ENCODE measurements around the gene RPL10. TPM values are rescaled to one million over a fixed set of nuclear protein-coding genes. Genes with fewer than 3 reads are reported as not detected.
"Not testable (repeated sequence)": the region's sequence is repeated elsewhere in the genome, so short reads cannot be mapped to it uniquely, and the experiment has no call there.

RPL10 gene
- total RNA-seq, 1 experiment from 2014 or later = 2,883 TPM

DNA sequence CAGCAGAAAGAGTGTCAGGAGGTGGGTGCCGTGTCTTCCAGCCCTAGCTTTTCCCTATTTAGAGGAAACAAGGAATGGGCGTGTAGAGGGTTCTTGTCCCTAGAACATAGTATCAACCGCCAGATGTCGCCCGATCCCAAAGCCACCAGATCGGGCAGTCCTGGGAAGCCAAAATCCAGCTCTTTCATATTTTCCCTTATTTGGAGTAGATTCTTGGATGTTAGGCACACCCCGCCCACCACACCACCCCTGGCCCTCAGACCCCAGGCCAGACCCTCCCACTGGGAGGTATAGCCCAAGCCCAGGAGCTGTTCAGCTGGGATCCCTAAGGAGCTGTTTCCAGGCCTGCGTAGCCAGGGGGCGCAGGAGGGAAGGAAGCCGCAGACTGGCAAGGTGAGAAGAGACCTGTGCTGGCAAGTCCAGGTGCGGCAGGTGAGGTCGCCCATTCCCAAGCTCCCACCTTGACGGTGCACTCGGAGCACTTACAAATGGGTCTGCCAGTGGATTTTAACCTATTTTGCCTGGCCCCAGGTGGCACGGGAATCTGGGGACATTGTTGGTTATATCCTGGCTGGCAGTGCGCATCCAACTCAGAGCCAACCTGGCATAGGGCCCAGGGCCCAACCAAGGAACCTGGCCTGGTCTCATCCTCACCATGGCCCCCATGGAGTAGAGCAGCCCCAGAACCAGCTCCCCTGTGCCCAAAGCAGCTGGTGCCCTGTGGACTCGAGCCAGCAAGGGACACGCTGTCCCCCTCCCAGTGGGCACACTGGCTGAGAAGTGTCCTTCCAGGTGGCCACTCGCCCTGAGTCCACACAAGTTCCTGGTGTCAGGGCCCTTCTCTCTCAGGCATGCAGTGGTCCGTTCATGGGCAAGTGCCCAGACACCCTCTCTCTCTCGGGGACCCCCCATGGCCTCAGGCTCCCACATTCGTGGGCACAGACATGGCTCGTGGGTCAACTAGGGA lies 24.6 kb upstream of the RPL10 start:
- in situ Hi-C loops (cut with HindIII; ENCODE audit: low sequenced_read_pairs) = no loop called here
- DNase-seq (ENCODE audit: low spot score) = peak; percentile 84

DNA sequence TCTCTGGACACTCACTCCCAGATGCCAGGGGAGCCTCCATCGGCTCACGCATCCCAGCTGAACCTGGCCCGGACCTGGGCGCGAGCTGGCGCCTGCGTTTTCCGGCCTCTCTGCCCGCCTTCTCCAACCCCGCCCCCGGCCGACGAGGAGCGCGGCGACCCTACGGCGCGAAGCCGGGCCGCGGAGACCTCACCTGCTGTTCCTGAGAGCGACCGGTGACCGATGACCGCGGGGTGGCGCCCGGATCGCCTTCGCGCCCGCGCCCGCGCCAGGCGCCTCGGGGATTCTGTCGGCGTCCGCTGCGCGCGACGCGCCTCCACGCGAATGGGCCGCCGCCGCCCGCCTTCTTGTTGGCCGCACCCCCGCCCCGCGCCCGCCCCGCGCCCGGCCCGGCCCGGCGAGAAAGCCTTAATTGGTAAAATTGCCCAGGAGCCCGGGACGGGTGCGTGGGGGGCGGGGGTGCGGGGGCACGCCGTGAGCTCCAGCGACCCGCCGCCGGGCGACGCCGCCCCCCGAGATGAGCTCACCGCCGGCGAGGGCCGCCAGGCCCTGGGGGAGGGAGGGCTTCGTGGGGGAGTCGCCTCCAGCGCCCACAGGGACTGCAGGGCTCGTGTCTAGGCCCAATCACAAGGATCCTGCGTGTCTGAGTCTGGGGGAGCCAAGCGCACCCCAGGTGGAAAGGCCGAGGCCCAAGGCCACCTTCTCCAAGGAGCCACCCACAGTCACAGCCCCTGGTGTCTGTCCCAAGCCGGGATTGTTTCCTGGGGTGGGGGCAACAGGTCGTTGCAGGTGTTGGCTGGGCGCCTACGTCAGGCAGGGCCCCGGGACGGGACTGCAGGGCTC lies 23.6 kb upstream of the RPL10 start, which contains the start of gene FLNA:
FLNA (minus strand) TSS at position 322 of the 843 bp plus-strand sequence. CDS start 3,389 bp downstream, outside the sequence.
- DNase-seq (ENCODE audit: low spot score) = no peak
- in situ Hi-C loops (cut with HindIII; ENCODE audit: low sequenced_read_pairs) = no loop called here

DNA sequence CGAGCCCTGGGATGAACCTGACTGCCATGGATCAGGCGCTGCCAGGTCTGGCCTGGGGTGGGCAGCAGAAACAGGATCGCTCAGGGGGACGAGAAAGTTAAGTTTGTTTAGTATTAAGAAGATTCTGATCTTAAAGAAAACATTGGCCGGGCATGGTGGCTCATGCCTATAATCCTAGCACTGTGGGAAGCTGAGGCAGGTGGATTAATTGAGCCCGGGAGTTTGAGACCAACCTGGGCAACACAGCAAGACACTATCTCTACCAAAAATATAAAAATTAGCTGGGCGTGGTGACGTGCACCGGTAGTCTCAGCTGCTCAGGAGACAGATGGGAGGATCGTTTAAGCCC lies 23.0 kb upstream of the RPL10 start:
- DNase-seq (ENCODE audit: low spot score) = no peak
- in situ Hi-C loops (cut with HindIII; ENCODE audit: low sequenced_read_pairs) = no loop called here

DNA sequence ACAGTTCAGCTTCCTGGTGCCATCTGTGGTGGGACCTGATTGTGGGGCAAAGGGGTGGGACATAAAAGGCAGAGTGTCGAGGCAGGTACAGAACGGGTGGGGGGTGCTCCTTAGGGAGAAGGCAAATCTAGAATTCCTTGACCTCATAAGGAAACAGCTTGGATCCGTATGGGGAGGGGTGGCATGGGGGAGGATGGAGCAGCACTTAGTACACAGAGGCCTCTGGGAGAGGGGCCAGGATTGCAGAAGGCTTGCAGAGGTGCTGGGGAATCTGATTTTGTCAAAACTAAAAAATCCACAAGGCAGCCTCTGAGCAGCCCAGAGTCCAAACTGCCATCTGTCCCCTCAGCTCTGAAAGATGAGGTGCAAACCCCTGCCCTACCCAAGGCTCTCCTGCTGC lies 21.4 kb upstream of the RPL10 start:
- DNase-seq (ENCODE audit: low spot score) = no peak
- in situ Hi-C loops (cut with HindIII; ENCODE audit: low sequenced_read_pairs) = no loop called here

DNA sequence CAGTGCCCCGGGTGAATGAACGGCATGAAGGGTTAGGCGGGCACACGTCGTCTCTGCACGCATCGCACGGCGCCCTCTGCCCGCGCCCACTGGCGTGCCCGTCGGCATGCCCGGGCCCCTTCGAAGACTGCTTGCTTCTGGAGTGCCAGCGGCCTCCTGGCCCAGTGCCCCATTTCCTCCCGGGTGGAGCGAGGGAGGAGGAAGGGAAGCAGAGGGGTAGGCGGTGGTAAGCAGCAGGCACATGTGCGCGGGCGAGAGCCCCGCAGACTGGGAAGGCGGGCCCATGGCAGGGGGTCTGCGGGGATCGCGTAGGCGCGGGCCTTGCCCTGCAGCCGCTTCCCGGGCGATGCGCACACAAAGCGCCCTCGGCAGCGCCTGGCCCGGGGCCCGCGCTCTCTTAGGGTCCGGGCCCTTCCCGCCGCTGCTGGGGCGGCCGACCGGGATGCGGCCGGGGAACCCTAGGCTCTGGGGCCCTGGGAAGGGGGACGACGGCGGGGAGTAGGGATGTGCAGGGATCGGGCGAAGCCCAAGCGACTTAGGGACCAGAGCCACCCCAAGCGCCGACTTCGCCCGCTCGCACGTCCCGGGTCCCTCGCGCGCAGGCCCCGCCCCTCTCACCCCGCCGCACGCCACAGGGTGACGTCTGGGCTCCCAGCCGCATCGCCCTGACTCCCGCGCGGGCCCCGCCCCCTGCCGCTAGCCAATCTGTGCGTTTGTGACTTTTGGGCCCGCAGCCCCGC lies 19.9 kb upstream of the RPL10 start:
- no peak for DNase-seq (ENCODE audit: low spot score)
- in situ Hi-C loops (cut with HindIII; ENCODE audit: low sequenced_read_pairs) = no loop called here

DNA sequence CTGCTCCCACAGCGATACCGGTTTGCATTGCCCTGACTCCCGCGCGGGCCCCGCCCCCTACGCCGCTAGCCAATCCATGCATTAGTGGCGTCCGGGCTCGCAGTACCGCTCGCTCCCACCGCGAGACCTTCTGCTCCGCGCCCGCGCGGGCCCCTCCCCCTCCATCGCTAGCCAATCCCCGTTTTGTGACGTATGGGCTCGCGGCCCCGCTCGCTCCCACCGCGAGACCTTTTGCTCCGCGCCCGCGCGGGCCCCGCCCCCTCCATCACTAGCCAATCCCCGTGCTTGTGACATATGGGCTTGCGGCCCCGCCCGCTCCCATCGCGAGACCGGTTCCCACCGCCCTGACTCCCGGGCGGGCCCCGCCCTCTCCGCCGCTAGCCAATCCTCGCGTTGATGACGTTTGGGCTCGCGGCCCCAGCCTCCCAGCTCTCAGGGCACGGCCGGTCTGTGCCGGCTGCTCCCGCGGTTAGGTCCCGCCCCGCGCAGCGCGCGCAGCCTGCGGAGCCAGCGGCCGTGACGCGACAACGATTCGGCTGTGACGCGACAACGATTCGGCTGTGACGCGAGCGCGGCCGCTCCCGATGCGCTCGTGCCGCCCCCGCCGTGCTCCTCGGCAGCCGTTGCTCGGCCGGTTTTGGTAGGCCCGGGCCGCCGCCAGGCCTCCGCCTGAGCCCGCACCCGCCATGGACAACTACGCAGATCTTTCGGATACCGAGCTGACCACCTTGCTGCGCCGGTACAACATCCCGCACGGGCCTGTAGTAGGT lies 19.2 kb upstream of the RPL10 start, which contains the start of gene EMD:
EMD (plus strand) TSS at position 497 of the 770 bp plus-strand sequence; CDS start at position 687, 190 bp downstream.
- in situ Hi-C loops (cut with HindIII; ENCODE audit: low sequenced_read_pairs) = no loop called here
- peak; percentile 96 for DNase-seq (ENCODE audit: low spot score)

DNA sequence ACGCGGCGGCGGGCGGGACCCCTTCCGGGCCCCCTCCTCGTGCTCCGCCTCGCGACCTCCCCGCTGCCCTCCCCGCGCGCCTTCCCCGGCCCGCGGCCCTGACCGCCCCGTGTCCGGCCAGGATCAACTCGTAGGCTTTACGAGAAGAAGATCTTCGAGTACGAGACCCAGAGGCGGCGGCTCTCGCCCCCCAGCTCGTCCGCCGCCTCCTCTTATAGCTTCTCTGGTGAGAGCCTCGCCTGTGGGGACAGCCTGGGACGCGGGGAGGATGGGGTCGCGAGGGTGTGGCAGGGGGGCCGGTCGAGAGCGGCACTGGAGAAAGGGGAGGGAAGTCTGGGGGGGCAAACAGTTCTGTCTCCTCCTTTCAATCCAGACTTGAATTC lies 18.6 kb upstream of the RPL10 start:
- DNase-seq (ENCODE audit: low spot score) = no peak
- in situ Hi-C loops (cut with HindIII; ENCODE audit: low sequenced_read_pairs) = no loop called here

DNA sequence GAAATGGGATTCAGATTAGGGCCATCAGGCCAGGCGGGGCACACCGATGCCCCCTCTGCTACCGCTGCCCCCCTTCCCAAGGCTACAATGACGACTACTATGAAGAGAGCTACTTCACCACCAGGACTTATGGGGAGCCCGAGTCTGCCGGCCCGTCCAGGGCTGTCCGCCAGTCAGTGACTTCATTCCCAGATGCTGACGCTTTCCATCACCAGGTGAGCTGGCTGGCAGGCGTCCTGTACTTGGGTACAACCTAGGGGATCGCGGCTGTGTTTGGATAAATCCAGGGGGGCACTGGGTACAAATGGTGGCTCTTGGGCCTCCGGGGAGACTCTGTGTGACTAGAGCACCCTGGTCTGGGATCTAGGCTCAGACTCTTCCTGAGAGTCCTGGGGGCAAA lies 18.0 kb upstream of the RPL10 start:
- in situ Hi-C loops (cut with HindIII; ENCODE audit: low sequenced_read_pairs) = no loop called here
- no peak for DNase-seq (ENCODE audit: low spot score)

DNA sequence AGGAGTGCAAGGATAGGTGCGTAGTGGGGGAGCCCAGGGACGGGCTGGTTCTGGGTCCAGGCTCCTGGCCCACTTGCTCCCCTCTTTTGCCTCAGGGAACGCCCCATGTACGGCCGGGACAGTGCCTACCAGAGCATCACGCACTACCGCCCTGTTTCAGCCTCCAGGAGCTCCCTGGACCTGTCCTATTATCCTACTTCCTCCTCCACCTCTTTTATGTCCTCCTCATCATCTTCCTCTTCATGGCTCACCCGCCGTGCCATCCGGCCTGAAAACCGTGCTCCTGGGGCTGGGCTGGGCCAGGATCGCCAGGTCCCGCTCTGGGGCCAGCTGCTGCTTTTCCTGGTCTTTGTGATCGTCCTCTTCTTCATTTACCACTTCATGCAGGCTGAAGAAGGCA lies 17.4 kb upstream of the RPL10 start:
- in situ Hi-C loops (cut with HindIII; ENCODE audit: low sequenced_read_pairs) = no loop called here
- no peak for DNase-seq (ENCODE audit: low spot score)

DNA sequence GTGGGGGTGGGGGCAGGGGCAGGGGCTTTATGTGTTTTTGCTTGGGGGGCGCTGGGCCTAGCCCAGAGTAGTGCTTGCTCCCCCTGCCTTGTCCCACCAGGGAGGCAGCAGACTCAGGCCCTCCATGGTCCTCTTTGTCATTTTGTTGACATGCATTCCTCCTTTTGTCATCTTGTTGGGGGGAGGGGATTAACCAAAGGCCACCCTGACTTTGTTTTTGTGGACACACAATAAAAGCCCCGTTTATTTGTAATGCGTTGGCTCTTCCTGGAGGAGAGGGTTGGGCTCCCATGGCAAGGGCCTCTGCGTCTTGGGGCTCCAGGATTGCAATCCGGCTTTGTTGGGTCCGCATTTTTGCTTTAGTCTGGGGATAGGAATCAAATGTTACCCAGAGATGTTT lies 16.9 kb upstream of the RPL10 start:
- DNase-seq (ENCODE audit: low spot score) = no peak
- in situ Hi-C loops (cut with HindIII; ENCODE audit: low sequenced_read_pairs) = no loop called here

DNA sequence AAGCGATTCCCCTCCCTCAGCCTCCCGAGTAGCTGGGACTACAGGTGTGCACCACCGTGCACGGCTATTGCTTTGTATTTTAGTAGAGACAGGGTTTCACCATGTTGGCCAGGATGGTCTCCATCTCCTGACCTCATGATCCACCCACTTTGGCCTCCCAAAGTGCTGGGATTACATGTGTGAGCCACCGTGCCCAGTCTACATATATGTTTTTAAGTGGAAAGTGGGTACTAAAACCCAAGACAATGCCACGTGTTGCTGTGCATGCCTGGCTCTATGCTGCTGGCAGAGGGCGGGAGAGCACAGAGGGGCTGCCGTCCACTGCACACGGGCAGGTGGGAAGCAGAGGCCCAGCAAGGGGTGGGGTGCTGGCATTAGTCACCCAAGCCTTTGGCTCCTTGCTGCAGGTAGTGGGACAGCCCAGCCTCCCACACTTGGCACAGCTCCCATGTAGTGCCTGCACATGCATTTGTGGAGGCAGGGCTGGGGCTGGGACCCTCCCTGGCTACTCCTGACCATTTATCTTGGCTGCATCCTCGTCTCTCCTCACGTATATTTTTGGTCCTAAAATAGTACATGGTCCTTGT lies 15.6 kb upstream of the RPL10 start:
- DNase-seq (ENCODE audit: low spot score) = no peak

DNA sequence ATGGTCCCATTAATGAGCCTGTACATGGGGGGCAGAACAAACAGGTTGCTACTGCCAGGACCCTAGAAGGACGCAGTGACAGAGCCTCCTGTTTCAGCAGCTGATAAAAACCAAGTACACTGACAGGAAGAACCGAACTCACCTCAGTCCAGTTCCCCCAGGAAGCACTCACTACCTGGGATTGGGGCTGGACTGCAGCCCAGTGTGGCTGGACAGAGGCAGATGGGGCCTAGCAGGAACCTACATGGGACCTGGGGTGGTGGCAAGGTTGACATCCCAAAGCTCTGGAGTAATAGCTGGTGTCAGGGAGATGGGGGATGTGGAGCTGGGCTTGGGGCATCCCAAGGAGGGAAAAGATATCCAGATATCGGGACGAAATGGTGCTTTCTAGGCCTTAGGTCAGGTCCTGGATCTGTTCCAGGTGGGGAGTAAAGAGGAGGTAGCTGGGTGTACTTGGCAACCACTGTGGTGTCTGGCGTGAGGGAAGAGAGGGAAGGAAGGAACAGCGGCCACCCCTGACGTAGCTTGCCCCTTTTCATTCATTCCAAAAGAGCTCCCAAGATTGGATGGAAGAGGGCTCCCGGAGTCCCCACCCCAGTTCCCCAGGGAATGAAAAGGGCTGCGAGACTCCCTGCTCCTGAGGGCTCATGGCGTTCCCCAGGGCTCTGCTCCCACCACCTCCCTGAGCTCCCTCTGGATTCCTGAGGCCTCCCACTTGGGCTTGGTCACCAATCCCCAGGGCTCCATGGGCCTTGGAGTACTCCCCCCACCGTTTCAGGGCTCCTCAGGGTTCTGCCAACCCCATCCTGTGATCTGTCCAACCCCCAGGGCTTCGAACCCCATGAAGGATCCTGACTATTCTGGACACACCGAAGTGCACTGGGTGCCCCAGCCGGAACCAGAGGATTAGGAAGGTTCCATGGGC lies 14.6 kb upstream of the RPL10 start:
- peak; percentile 8 for DNase-seq (ENCODE audit: low spot score)
- in situ Hi-C loops (cut with HindIII; ENCODE audit: low sequenced_read_pairs) = no loop called here

More for the DNA sequence above, 15.6 kb upstream of the RPL10 start:
- in situ Hi-C loops (cut with HindIII; ENCODE audit: low sequenced_read_pairs) = no loop called here

DNA sequence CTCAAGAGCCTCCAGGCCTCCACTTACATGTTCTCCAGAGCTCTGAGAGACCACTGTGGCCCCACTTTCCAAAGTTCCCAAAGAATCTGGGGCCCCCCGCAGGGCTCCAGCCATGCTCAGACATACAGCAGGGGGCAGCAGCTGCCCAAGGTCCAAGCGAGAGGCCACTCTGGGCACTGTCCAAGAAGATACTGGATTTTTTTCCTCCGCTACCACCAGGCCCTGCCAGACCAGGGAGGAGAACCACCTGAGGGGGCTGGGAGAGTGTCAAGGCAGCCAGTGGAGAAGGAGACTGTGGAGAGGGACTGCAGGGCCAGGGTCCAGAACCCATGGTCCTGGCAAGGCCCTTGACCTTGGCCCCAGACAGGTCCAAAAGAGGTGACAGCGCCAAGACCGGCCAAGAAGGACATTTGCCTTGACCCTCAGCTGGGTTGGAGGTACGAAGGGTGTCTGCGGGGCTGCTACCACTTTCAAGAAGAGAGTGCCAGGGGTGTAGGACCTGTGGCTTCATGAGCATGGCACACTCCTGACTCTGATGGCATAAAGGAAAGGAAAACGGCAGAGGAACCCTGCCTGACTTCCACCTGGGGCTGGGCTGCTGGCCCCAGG lies 13.8 kb upstream of the RPL10 start:
- peak; percentile 11 for DNase-seq (ENCODE audit: low spot score)
- in situ Hi-C loops (cut with HindIII; ENCODE audit: low sequenced_read_pairs) = no loop called here

DNA sequence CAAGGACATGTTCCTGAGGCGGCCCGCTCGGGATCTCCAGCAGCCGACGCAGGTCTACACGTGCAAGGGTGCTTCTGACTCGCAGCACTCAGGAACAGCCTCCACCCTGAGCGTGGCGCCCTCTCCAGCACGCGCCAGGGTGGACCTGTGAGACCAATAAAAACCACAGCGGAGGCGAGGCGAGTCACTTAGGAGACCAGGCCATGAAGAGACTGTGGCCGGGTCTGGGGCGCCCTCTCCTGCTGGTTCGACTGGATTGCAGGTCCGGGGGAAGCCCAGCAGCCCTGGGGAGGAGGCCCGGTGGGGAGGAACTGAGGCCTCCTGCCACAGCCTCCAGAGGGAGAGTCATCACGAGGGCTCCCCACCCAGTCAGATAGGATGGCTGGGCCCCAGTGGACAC lies 10.1 kb upstream of the RPL10 start:
- in situ Hi-C loops (cut with HindIII; ENCODE audit: low sequenced_read_pairs); DNase-seq (ENCODE audit: low spot score): not testable (repeated sequence)

DNA sequence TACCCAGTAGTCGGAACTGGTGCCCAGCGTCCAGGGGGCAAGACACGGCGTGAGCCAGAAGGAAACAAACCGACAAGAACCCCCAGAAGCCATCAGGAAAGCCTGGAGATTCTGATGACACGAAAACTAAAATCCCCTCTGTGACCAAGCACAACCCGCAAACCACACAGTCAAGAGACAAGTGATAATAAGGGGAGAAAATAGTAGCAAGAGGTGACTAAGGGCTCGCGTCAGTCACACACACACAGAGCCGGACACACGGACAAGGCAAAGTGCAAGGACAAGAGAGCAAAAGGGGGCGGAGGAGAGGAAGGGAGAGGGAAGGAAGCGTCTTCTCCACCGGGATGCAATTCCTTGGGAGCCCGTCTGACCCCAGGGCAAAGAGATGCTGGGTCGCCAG lies 9.5 kb upstream of the RPL10 start:
- in situ Hi-C loops (cut with HindIII; ENCODE audit: low sequenced_read_pairs) = not testable (repeated sequence)

DNA sequence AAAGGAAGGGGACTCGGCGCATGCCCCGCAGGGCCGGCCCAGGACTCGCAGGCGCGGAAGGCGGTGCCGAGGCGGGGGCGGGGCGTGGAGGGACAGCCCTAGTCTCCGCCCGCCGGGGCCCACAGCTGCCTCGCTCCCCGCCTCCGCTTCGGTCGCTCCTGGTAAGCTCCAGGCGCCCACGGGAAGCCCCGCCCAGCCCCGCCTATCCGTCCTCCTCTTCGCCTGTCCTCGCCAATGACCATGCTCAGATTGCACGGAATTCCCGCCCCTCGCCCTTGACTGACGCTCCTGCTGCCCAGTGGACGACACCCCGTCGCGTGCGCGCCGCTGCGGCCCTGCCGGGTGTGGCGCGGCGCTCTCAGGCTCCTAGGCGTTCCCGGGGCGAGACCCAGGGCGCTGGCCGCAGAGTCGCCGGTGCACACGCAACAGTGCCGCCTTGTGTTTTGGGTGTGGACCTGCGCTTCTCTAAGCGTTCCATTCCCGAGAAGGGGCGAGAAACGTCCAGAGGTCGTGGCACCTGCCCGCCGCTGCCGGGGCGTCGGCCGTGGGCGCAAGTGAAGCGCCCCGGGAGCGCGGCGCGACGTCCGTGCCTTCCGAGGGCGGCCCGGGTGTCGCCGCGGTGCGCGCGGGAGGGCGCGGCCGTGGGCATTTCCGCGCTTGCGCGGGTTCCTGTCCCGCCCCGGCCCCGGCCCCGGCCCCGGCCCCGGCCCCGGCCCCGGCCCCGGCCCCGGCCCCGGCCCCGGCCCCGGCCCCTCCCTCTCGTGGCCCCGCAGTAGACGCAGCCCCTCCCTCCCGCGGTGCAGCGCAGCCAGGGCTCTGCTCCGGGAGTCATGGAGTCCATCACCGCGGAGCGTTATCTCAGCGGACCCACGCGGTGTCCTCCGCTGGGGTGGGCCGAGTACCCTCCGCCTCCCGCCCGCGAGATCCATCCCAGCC lies 8.1 kb upstream of the RPL10 start:
- in situ Hi-C loops (cut with HindIII; ENCODE audit: low sequenced_read_pairs); DNase-seq (ENCODE audit: low spot score): not testable (repeated sequence)

More for the DNA sequence above, 9.5 kb upstream of the RPL10 start:
- DNase-seq (ENCODE audit: low spot score) = not testable (repeated sequence)
